Central memory CD4-positive, alpha-beta T cell (primary cell): ENCODE measurements around the gene RNPS1.

Experiments used
- DNase-seq: peaks from one replicate; pipeline ENCODE4 v3.0.0; 2022
- total RNA-seq, 3 experiments: gene quantifications; one replicate each; lab custom pipeline; 2026; lab: John Stamatoyannopoulos, UW

Gene RNPS1
- total RNA-seq = 144 to 272 (median 168) reads per million in 3 experiments

DNA sequence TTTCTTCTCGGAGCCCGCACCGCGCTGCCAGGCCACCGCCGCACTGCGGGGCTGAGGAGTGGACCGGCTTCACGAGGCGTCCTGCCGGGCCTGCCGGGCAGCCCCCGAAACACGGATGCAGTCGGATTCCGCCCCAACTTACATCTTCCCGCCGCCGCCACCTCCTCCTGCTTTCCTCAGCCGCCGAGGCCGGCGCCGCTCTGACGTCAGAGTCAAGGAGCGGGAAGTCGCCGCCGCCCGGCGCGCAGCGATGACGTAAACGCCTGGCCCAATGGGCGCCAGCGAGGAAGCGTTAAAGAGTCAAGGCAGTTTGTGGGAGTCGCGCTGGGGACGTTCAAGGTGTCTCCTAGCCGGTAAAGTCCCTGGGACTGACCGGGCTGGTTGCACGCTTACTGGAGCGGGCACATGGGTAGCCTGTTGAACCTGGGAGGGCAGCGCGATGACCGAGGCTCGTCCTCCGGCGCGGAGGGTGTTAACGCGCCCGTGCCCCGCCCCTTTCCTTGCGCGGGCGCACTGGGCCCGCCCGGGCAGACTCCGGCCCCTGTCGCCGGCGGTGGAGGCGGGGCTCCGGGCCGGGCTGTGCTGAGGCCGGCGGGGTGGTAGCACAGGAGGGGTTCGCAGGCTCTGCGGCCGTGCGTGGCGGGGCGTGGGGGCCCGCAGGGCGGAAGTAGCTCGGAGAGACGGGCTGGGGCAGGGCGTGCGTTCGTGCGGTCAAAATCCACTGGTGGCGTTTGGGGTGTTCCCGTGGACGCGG lies at the start of gene RNPS1:
TSS of gene RNPS1 (minus strand) at position 214 of the 754 bp plus-strand sequence. CDS start 3,483 bp downstream, outside the sequence.
- DNase-seq = peak; percentile 95

DNA sequence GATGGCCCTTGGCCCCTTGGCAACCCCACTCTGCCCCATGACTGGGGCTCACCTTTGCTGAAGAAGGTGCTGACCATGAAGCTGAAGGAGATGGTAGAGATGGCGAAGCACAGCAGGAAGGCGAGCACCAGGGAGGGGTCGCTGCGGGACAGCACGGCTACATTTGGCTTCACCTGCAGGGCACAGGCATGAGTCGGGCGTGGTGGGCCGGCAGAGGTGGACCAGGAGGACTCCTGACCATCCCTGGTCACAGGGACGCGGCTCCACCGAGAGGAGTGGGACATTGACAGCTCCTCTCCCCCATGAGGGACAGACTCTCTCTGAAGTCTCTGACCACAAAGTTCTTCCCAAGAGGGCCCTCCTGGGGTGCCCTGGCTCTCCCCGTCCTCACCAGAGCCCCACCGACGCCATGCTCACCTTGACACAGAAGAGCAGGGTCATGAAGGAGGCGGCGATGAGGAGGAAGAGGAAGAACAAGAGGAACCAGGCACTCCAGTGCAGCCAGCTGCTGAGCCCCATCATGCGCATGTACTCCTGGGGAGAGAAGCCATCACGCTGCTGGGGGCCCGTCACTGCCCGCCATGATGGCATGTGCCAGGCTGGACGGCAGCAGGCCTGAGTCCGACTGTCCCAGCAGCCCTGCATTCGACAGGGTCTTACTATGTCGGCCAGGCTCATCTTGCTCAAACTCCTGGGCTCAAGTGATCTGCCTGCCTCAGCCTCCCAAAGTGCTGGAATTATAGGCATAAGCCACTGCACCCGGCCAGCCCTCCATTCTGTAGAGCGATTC lies 49.5 kb upstream of the RNPS1 start:
- no peak for DNase-seq

DNA sequence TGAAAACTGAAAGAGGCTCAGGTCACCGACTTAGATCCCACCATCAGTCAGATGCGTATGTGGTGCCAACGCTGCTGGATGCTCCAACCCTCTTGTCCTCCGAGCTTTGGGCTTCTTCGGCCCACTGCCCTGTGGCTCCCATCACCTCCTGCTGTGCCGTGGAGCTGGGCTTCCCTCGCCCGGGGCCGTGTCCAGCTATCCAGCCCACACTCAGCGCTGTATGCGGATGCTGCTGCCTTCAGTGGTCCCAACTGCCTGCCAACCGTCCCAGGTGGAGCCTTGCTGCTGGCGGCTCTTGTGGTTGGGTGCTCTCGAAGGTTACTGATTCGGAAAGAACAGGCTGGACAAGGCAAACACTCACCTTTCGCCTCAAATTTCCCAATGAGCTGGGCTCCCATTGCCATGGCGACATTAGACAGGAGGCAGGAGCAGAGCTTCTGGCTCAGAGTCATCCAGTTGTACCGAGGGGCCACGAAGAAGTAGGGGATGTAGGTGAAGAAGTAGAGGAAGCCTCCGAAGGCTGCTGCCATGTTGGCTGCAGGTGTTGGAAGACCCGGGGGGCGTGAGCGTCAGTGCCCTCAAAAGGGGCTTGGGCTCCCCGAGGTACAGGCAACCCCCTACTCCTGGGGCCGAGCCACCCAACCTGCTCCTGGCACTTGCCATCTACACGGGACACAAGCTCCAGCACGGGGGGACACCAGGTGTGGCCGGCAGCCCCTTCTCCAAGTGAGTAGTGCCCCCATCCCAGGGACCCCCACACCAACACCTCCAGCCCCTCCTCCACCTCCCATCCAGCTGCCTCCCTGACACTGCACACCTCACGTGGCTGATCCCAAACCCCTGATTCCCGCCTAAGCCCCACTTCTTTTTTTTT lies 40.4 kb upstream of the RNPS1 start:
- DNase-seq = no peak

GRCh38 chr16:2299915-2300192 lies 31.9 kb upstream of the RNPS1 start:
- DNase-seq = no peak

DNA sequence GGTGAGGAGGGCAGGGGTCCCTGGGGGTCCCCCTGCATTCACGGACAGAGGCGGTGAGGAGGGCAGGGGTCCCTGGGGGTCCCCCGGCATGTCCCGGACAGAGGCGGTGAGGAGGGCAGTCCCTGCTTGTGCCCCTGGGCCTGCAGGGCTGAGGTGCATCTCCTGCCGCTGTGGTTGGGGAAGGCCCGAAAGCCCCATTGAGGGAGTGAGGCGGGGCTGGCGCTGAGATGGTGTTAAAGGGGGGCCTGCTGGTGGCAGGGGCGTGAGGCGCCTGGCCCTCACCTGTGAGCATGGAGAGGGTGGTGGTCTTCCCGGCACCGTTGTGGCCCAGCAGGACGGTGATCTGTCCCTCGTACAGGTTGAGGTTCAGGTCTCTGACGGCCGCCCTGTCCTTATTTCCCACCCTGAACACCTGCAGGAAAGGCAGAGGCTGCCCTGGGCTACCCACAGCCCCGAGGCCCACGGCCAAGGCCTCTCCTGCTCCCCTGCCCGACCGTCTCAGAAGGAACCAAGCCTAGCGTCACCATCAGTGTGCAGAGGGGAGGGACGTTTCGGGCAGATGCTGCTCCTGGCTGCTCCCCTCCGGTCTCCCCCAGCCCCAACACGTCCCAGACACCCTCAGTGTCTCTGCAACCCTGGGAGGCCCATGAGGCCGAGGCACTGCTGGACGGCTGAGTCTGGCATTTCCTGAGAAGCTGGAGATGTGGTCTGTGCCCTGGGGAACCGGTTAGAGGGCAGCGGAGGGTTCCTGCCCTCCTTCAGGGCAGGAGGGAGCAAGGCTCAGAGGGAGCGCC lies 31.4 kb upstream of the RNPS1 start:
- DNase-seq = no peak

DNA sequence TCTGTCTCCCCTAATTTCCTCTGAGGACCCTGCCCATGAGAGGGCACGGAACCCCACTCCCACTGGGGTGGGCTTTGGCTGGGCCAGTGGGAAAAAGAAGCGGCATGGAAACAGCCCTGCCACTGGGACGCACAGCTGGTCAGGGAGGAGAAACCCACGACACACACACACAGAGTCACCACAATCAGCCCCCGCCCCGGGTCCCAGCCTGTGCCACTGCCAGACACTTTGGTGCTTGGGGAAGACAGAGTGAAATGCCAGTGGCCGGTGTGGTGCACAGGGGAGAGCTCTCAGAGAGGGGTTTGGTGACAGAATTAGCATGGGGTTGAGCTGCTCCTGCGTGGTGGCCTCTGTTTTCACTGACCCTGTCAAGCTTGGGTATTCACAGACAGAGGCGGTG lies 30.7 kb upstream of the RNPS1 start:
- DNase-seq = no peak

DNA sequence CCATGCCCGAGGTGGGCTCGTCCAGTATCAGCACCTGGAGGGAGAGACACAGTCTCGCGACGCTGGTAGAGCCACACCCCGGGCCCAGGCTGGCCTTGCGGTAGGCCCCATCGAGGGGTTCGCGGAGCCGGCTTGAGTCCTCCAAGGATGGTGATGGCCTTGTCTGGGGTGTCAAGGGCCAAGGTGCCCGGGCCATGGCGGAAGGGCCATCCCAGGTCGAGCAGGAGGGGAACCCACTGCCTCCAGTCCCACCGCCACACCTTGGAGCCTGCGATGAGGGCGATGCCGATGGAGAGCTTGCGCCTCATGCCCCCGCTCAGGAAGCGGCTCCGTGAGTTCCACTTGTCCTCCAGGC lies 29.6 kb upstream of the RNPS1 start:
- no peak for DNase-seq

- DNase-seq = no peak
Measured at GRCh38 chr16:2296661-2297505, 29.0 kb upstream of the RNPS1 start.

GRCh38 chr16:2295056-2295798 lies 27.3 kb upstream of the RNPS1 start:
- no peak for DNase-seq

GRCh38 chr16:2292221-2292620 lies 24.3 kb upstream of the RNPS1 start:
- no peak for DNase-seq

- no peak for DNase-seq
Measured at GRCh38 chr16:2289282-2289681, 21.4 kb upstream of the RNPS1 start.

DNA sequence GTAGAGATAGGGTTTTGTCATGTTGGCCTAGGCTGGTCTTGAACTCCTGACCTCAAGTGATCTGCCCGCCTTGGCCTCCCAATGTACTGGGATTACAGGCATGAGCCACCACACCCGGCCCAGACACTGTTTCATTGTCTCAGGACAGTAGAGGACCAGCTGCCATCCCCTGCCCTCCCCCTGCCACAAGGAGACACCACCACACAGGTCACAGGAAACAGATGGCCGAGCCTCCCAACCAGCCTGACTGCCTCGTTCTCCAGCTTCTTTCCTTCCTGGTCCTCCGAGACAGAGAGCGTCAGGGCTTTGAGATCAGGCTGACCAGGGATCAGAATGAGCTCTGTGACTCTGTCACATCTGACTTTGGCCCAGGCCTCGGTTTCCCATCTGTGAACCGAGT lies 20.8 kb upstream of the RNPS1 start:
- no peak for DNase-seq

GRCh38 chr16:2287916-2288547 lies 20.1 kb upstream of the RNPS1 start:
- DNase-seq = no peak

DNA sequence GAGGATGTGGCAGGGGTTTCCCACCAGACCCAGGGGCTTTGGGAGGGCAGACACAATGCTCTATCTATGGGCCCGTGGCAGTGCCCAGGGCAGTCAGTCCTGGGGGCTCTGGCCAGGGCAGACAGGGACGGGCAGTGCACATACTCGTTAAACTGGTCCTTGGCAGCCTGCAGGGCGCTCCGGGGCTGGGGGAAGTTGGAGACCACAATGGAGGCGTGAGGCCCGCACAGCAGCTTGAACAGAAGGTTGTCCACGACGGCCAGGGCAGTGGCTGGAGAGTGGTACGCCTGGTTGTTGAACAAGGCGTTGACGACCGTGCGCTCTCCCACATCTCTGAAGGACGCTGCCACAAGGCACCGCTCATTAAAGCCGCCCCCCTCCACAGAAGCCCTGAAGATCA lies 18.6 kb upstream of the RNPS1 start:
- DNase-seq = no peak

DNA sequence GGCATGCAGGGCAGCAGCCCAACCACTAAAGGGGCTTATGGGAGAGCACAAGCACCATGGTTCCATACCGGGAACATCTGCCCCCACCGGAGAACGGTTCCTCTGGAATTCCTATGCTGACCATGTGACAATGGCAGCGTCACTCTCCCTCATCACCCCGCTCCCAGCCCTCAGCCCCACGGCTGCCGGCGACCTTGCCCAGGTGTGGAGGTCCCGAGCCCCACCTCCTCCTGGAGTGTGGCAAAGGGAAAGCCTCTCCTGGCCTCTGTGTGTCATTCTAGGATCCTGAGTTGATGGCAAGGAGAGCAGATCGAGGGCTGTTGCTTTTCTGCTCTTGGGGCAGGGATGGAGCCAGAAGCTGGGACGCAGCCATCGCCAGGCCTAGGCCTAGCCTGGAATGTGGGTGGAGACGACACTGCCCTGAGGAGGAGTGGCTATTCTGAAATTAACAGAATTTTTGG lies 17.8 kb upstream of the RNPS1 start:
- DNase-seq = no peak

DNA sequence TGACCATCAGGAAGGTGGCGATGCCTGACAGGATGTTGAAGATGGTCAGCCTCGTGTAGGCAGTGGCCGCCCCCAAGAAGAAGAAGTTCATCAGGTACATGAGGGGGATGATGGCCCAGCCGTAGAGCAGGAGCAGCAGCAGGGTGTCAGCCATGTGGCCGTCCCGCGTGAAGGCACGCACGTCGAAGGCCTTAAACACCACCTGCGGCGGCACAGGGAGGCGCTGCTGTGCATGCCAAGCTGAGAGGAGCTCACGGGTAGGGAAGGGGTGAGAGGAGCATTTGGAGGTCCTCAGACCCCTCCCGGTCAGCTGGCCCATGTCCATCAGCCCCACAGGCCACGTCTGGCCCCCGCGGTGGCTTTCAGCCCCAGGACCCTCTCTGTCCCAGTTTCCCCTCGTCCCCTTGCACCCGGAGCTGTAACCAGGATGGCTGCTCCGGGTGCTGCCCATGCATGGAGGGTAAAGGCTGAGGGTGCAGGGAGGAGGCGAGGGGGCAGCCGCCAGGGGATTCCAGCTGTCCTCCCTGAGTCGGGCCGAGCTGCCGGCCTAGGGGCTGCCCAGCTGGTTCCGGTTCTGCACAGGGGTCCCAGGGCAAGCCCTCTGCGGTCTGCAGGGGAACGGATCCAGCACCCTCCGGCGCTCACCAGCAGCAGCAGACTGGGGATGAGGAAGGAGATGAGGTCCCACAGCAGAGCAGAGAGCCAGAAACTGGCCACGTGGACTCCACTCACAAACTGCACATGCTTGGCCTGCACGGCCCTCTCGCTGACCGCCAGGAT lies 17.1 kb upstream of the RNPS1 start:
- no peak for DNase-seq

DNA sequence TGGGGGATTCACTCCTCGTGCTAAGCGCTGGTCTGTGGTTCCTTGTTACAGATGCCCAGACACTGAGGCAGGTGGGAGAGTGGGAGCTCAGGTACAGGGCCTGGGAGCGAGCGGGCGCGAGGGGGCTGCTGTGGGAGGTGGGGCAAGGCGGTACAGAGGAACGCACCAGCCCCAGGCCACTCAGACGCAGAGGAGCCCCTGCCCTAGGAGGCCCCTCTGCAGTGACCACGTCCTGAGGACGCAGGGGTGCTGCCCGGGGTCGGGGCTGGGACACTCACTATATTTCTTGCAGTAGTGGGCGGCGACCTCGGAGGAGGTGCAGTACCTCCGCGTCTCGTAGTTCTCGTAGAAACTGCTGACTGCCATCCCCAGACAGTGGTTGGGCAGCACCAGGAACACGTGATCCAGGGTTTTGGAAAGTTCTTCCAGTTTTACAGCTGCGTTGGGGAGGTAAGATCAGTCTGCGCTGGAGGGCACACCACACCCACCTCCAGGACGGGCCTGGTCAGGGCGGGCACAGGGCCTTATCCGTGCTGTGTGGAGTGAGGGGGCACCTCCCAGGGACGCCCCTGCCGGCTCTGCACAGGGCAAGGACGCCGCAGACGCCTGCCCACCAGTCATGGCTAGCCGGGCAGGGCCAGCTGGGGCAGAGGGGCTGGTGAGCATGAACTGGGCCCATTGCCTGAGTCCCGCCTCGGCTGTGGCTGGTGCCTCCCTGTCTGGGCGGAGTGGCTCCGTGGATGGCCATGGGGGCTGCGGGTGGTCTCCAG lies 16.3 kb upstream of the RNPS1 start:
- no peak for DNase-seq

GRCh38 chr16:2282866-2283555 lies 15.1 kb upstream of the RNPS1 start:
- no peak for DNase-seq
